Left ventricle myocardium inferior (tissue), 1 donor: Measurements from ENCODE around the gene PPIE. TPM values are rescaled to one million over a fixed set of nuclear protein-coding genes. Genes with fewer than 3 reads are reported as not detected.

Source experiments
- DNase-seq: peaks from one replicate; pipeline ENCODE4 v3.0.0-alpha.2; 2020
- H3K27ac ChIP-seq: fragments of 200-600 bp; replicated peaks from 2 replicates; pipeline ENCODE4 v1.8.0; 2021
- H3K27me3 ChIP-seq: fragments of 200-600 bp; 2 replicates; pipeline ENCODE4 v1.8.0; 2021; ENCODE audit warnings: low read depth
- H3K36me3 ChIP-seq: fragments of 200-600 bp; 2 replicates; pipeline ENCODE4 v1.8.0; 2021
- H3K4me1 ChIP-seq: fragments of 200-600 bp; 2 replicates; pipeline ENCODE4 v1.8.0; 2021
- H3K4me3 ChIP-seq: fragments of 200-600 bp; 2 replicates; pipeline ENCODE4 v1.8.0; 2021; ENCODE audit warnings: mild to moderate bottlenecking, moderate library complexity
- H3K9me3 ChIP-seq: fragments of 200-600 bp; replicated peaks from 2 replicates; pipeline ENCODE4 v1.8.0; 2021
- CTCF ChIP-seq: fragments of 200-600 bp; IDR thresholded peaks from 2 replicates; pipeline ENCODE4 v1.8.0; 2021; ENCODE audit warnings: antibody characterized with exemption, mild to moderate bottlenecking, borderline replicate concordance
- intact Hi-C: fragments of 100-400 bp; cut with micrococcal nuclease; formaldehyde crosslinking; loops from one replicate; pipeline ENCODE4 v1.11.0; 2022
- total RNA-seq: library from RNA; stranded (reverse); fragmentation: NEBNext Ultra II Directional; extraction: Animal tissue kit (Norgen Biotek cat#: 25700); gene quantifications from one replicate; pipeline ENCODE4 v1.2.1, GENCODE V29; 2021
- donor health status: DM: no; HTN: yes; CAD: no; lungs with severe emphysema.

PPIE gene
- total RNA-seq, 1 donor from 2014 or later = 29.4 TPM

- TF ChIP-seq CTCF = no peak
- no peak for DNase-seq
- Histone ChIP-seq H3K9me3 (no peaks in the 10 kb centered on the region), H3K4me1 (peaks cover 5% of the 10 kb centered on the region), H3K36me3 (no peaks in the 10 kb centered on the region), H3K27ac (no peak overlapping the region), H3K27me3 (peaks cover 29% of the 10 kb centered on the region), H3K4me3 (no peak overlapping the region)
- intact Hi-C loops = no loop called here
These were observed 31.2 kb upstream of the PPIE start for GRCh38 chr1:39707506-39707905.

- H3K27me3 ChIP-seq = peaks cover 52% of the 10 kb centered on the region
- H3K4me3 ChIP-seq = no peak overlapping the region
- TF ChIP-seq CTCF = no peak
- peaks cover 5% of the 10 kb centered on the region for H3K4me1 ChIP-seq
- no peak overlapping the region for H3K27ac ChIP-seq
- H3K36me3 ChIP-seq = no peaks in the 10 kb centered on the region
- H3K9me3 ChIP-seq = no peaks in the 10 kb centered on the region
- DNase-seq = no peak
- intact Hi-C loops = no loop called here
These were observed 27.3 kb upstream of the PPIE start for GRCh38 chr1:39711104-39711965.

GRCh38 chr1:39711966-39712340 is 26.7 kb upstream of the PPIE start:
- H3K4me3 ChIP-seq = no peak overlapping the region
- H3K36me3 ChIP-seq = no peaks in the 10 kb centered on the region
- H3K4me1 ChIP-seq = peaks cover 5% of the 10 kb centered on the region
- no peaks in the 10 kb centered on the region for H3K9me3 ChIP-seq
- no peak for TF ChIP-seq CTCF
- H3K27ac ChIP-seq = no peak overlapping the region
- no peak for DNase-seq
- intact Hi-C loops = no loop called here
- peaks cover 55% of the 10 kb centered on the region for H3K27me3 ChIP-seq

- H3K27me3 ChIP-seq = peaks cover 67% of the 10 kb centered on the region
- no peak overlapping the region for H3K4me3 ChIP-seq
- no peak for TF ChIP-seq CTCF
- no peak for DNase-seq
- peaks cover 5% of the 10 kb centered on the region for H3K4me1 ChIP-seq
- intact Hi-C loops = no loop called here
- H3K27ac ChIP-seq = no peak overlapping the region
- H3K36me3 ChIP-seq = no peaks in the 10 kb centered on the region
- no peaks in the 10 kb centered on the region for H3K9me3 ChIP-seq
These were observed 25.1 kb upstream of the PPIE start for GRCh38 chr1:39713557-39713956.

GRCh38 chr1:39717809-39718208 is 20.9 kb upstream of the PPIE start:
- no peak for DNase-seq
- Histone ChIP-seq H3K27me3 (peaks cover 45% of the 10 kb centered on the region), H3K27ac (no peak overlapping the region), H3K36me3 (no peaks in the 10 kb centered on the region), H3K9me3 (no peaks in the 10 kb centered on the region), H3K4me3 (no peak overlapping the region), H3K4me1 (peaks cover 4% of the 10 kb centered on the region)
- TF ChIP-seq CTCF = no peak
- intact Hi-C loops = no loop called here
